Liver (tissue), 9 donors: Measurements from ENCODE around the gene CDK5. TPM values are rescaled to one million over a fixed set of nuclear protein-coding genes. Genes with fewer than 3 reads are reported as not detected.

ENCODE experiments used
- DNase-seq: peaks from one replicate; pipeline ENCODE4 v3.0.0-alpha.2; 2017; ENCODE audit warnings: low spot score
- H3K27ac ChIP-seq, 2 donors: one replicate each; pipeline ENCODE4 v1.7.0; 2013; ENCODE audit warnings: inconsistent platforms in 2 of 2, low read length in 2 of 2, control low read depth in 1 of 2, low read depth in 1 of 2, mild to moderate bottlenecking in 1 of 2
- H3K27me3 ChIP-seq, 4 donors: one replicate each; pipeline versions ENCODE4 v1.6.1 to v1.7.0; 2013; ENCODE audit warnings: low read length in 3 of 4, inconsistent platforms in 1 of 4, mild to moderate bottlenecking in 1 of 4, moderate library complexity in 1 of 4; ENCODE audit not compliant: control insufficient read depth in 4 of 4, insufficient read depth in 4 of 4
- H3K36me3 ChIP-seq, 4 donors: one replicate each; pipeline versions ENCODE4 v1.6.1 to v1.7.0; 2013; ENCODE audit warnings: low read length in 3 of 4, mild to moderate bottlenecking in 3 of 4, low read depth in 1 of 4, moderate library complexity in 1 of 4; ENCODE audit not compliant: control insufficient read depth in 4 of 4, insufficient read depth in 3 of 4
- H3K4me1 ChIP-seq, 4 donors: one replicate each; pipeline versions ENCODE4 v1.6.1 to v1.7.0; 2013; ENCODE audit warnings: low read length in 3 of 4, mild to moderate bottlenecking in 3 of 4, moderate library complexity in 1 of 4; ENCODE audit not compliant: control insufficient read depth in 4 of 4, insufficient read depth in 4 of 4
- H3K4me3 ChIP-seq, 3 donors: one replicate each; pipeline versions ENCODE4 v1.6.1 to v1.7.0; 2013; ENCODE audit warnings: low read length in 3 of 3, control low read depth in 1 of 3, low read depth in 1 of 3, mild to moderate bottlenecking in 1 of 3
- H3K9ac ChIP-seq, 2 donors: one replicate each; pipeline ENCODE4 v1.7.0; 2013; ENCODE audit warnings: low read length in 2 of 2, mild to moderate bottlenecking in 2 of 2, moderate library complexity in 2 of 2, control low read depth in 1 of 2, low read depth in 1 of 2
- H3K9me3 ChIP-seq, 4 donors: one replicate each; pipeline versions ENCODE4 v1.6.1 to v1.7.0; 2013; ENCODE audit warnings: low read length in 3 of 4; ENCODE audit not compliant: control insufficient read depth in 4 of 4
- ATF3 ChIP-seq: IDR thresholded peaks from 2 replicates; pipeline ENCODE4 v1.6.1; 2016; ENCODE audit warnings: antibody characterized with exemption
- CTCF ChIP-seq: fragments of 150-350 bp; IDR thresholded peaks from 2 replicates; pipeline ENCODE4 v1.5.1; 2017; ENCODE audit warnings: improper control_type of control experiment, low read depth, low read length; ENCODE audit not compliant: missing input control
- EGR1 ChIP-seq, 2 donors: IDR thresholded peaks; 2 replicates each; pipeline ENCODE4 v1.6.1; 2016 to 2018; ENCODE audit warnings: antibody characterized with exemption in 2 of 2, low read depth in 2 of 2
- FOXA1 ChIP-seq: IDR thresholded peaks from 2 replicates; pipeline ENCODE4 v1.6.1; 2016; ENCODE audit warnings: antibody characterized with exemption
- FOXA2 ChIP-seq: IDR thresholded peaks from 2 replicates; pipeline ENCODE4 v1.6.1; 2016; ENCODE audit warnings: antibody characterized with exemption
- GABPA ChIP-seq, 2 donors: IDR thresholded peaks in 1 of 2; conservative IDR thresholded peaks in 1 of 2; 2 replicates each; pipeline ENCODE4 v1.6.1; 2016; ENCODE audit warnings: antibody characterized with exemption in 2 of 2, mild to moderate bottlenecking in 1 of 2, moderate library complexity in 1 of 2
- HNF4A ChIP-seq, 2 donors: conservative IDR thresholded peaks; 2 replicates each; pipeline ENCODE4 v1.6.1; 2016; ENCODE audit warnings: antibody characterized with exemption in 2 of 2, mild to moderate bottlenecking in 2 of 2
- HNF4G ChIP-seq: IDR thresholded peaks from 2 replicates; pipeline ENCODE4 v1.6.1; 2016; ENCODE audit warnings: antibody characterized with exemption
- JUND ChIP-seq, 2 donors: IDR thresholded peaks; 2 replicates each; pipeline ENCODE4 v1.6.1; 2016; ENCODE audit warnings: antibody characterized with exemption in 2 of 2
- NR2F2 ChIP-seq: IDR thresholded peaks from 2 replicates; pipeline ENCODE4 v1.6.1; 2016; ENCODE audit warnings: antibody characterized with exemption
- RAD21 ChIP-seq, 2 donors: IDR thresholded peaks; 2 replicates each; pipeline ENCODE4 v1.6.1; 2016; ENCODE audit warnings: antibody characterized with exemption in 2 of 2, mild to moderate bottlenecking in 2 of 2
- REST ChIP-seq: IDR thresholded peaks from 2 replicates; pipeline ENCODE4 v1.6.1; 2016; ENCODE audit warnings: antibody characterized with exemption, mild to moderate bottlenecking
- RXRA ChIP-seq, 2 donors: IDR thresholded peaks; 2 replicates each; pipeline ENCODE4 v1.6.1; 2017 to 2018; ENCODE audit warnings: antibody characterized with exemption in 2 of 2, mild to moderate bottlenecking in 1 of 2
- SP1 ChIP-seq: IDR thresholded peaks from 2 replicates; pipeline ENCODE4 v1.6.1; 2018; ENCODE audit warnings: antibody characterized with exemption, mild to moderate bottlenecking
- TAF1 ChIP-seq: conservative IDR thresholded peaks from 2 replicates; pipeline ENCODE4 v1.6.1; 2016; ENCODE audit warnings: antibody characterized with exemption, mild to moderate bottlenecking
- YY1 ChIP-seq: IDR thresholded peaks from 2 replicates; pipeline ENCODE4 v1.6.1; 2016; ENCODE audit warnings: antibody characterized with exemption, mild to moderate bottlenecking
- WGBS: extraction: QIAGEN DNeasy Blood & Tissue Kit; methylation state at CpG from one replicate; pipeline ENCODE4 v1.1.7; 2013; 5-methylcytosine and 5-hydroxymethylcytosine counted together
- polyA plus RNA-seq, 2 donors: library from polyadenylated mRNA; stranded (reverse) in 1 of 2; unstranded in 1 of 2; fragments of 200-250 nt in 1 of 2; fragments of >200 nt in 1 of 2; fragmentation: Nextera tagmentation in 1 of 2; extraction: Ambion mirVana in 1 of 2; gene quantifications; one replicate each; pipeline versions ENCODE4 v1.2.1 to v1.2.3, GENCODE V29; 2013 to 2015
- total RNA-seq, 2 donors: library from RNA; depleted of rRNA; stranded (reverse); fragments of >200 nt; gene quantifications; one replicate each; pipeline ENCODE4 v1.2.3, GENCODE V29; 2014
- TF ChIP-seq, protein P1 (sequence below): IDR thresholded peaks from 2 replicates; pipeline ENCODE4 v1.6.1; 2016; ENCODE audit warnings: antibody characterized with exemption
- TF ChIP-seq, protein P2 (sequence below): IDR thresholded peaks from 2 replicates; pipeline ENCODE4 v1.6.1; 2016; ENCODE audit warnings: antibody characterized with exemption
- donor health status: healthy.
- donor health status: healthy.
- donor health status: healthy.
- donor health status: healthy.
- donor health status: healthy.

The CDK5 gene
- total and polyA plus RNA-seq, 4 donors = 4.0 to 9.0 (median 7.4) TPM

- TF ChIP-seq RXRA (IDR thresholded peaks at IDR 0.05) (no peak), HNF4A (conservative IDR thresholded peaks at IDR 0.05) (no peak), RAD21 (IDR thresholded peaks at IDR 0.05) (no peak), EGR1 (IDR thresholded peaks at IDR 0.05; ENCODE audit: low read depth in 2 of 2) (no peak), REST (no peak), ATF3 (no peak), HNF4G (no peak), YY1 (no peak), TAF1 (no peak), FOXA1 (no peak), CTCF (no peak), NR2F2 (no peak), FOXA2 (no peak), GABPA (IDR thresholded peaks at IDR 0.05 in 1 of 2, conservative IDR thresholded peaks at IDR 0.05 in 1 of 2) (no peak), JUND (IDR thresholded peaks at IDR 0.05) (no peak), SP1 (no peak)
- TF ChIP-seq, protein P1, sequence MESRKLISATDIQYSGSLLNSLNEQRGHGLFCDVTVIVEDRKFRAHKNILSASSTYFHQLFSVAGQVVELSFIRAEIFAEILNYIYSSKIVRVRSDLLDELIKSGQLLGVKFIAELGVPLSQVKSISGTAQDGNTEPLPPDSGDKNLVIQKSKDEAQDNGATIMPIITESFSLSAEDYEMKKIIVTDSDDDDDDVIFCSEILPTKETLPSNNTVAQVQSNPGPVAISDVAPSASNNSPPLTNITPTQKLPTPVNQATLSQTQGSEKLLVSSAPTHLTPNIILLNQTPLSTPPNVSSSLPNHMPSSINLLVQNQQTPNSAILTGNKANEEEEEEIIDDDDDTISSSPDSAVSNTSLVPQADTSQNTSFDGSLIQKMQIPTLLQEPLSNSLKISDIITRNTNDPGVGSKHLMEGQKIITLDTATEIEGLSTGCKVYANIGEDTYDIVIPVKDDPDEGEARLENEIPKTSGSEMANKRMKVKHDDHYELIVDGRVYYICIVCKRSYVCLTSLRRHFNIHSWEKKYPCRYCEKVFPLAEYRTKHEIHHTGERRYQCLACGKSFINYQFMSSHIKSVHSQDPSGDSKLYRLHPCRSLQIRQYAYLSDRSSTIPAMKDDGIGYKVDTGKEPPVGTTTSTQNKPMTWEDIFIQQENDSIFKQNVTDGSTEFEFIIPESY = no peak
- TF ChIP-seq, protein P2, sequence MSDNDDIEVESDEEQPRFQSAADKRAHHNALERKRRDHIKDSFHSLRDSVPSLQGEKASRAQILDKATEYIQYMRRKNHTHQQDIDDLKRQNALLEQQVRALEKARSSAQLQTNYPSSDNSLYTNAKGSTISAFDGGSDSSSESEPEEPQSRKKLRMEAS = no peak
- DNase-seq = no peak
- H3K27ac ChIP-seq = no peak overlapping the region
- H3K9me3 ChIP-seq = no peaks in the 10 kb centered on the region
- H3K36me3 ChIP-seq = peaks cover 0 to 25% (median 1%) of the 10 kb centered on the region in 4 donors
- H3K27me3 ChIP-seq = no peaks in the 10 kb centered on the region
- WGBS = 96% methylated on average over 30 of the region's 30 CpGs
- H3K4me3 ChIP-seq = no peak overlapping the region
- H3K9ac ChIP-seq = no peak overlapping the region
- peaks cover 0 to 5% (median 0%) of the 10 kb centered on the region in 4 donors for H3K4me1 ChIP-seq
Measured at GRCh38 chr7:151040616-151041375, 16.9 kb downstream of the CDK5 start.
